CD4-positive, alpha-beta T cell treated with Interleukin-10 for 1 hour (primary cell): ENCODE results near the gene TXLNB.
"Not testable (repeated sequence)": the region's sequence is repeated elsewhere in the genome, so short reads cannot be mapped to it uniquely, and the experiment has no call there.

ENCODE experiments used
- DNase-seq: peaks from one replicate; pipeline ENCODE4 v3.0.0-alpha.2; 2020

Gene TXLNB

GRCh38 chr6:139308936-139309603 lies 17.3 kb upstream of the TXLNB start:
- DNase-seq, result no peak

- DNase-seq, result no peak
These were observed 16.6 kb upstream of the TXLNB start for GRCh38 chr6:139308286-139308916.

- no peak for DNase-seq
These were observed 14.6 kb upstream of the TXLNB start for GRCh38 chr6:139306291-139306981.

GRCh38 chr6:139303185-139303584 lies 11.4 kb upstream of the TXLNB start:
- DNase-seq, result no peak

GRCh38 chr6:139297921-139298320 lies 6.1 kb upstream of the TXLNB start:
- no peak for DNase-seq

- no peak for DNase-seq
These were observed 5.1 kb upstream of the TXLNB start for GRCh38 chr6:139296927-139297326.

GRCh38 chr6:139295901-139296300 lies 4.1 kb upstream of the TXLNB start:
- DNase-seq, result no peak

- peak; percentile 13 for DNase-seq
These were observed 2.3 kb upstream of the TXLNB start for GRCh38 chr6:139294090-139294489.

- DNase-seq, result not testable (repeated sequence)
These were observed 1.4 kb upstream of the TXLNB start for GRCh38 chr6:139293230-139293629.

- peak; percentile 79 for DNase-seq
These were observed 949 bp downstream of the TXLNB start for GRCh38 chr6:139290787-139291311.

GRCh38 chr6:139289233-139289632 lies 2.6 kb downstream of the TXLNB start:
- no peak for DNase-seq

- no peak for DNase-seq
These were observed 3.2 kb downstream of the TXLNB start for GRCh38 chr6:139288496-139289040.

- DNase-seq, result no peak
These were observed 3.9 kb downstream of the TXLNB start for GRCh38 chr6:139287868-139288267.

GRCh38 chr6:139286438-139286837 lies 5.4 kb downstream of the TXLNB start:
- not testable (repeated sequence) for DNase-seq

GRCh38 chr6:139285590-139285989 lies 6.2 kb downstream of the TXLNB start:
- DNase-seq, result no peak

GRCh38 chr6:139284789-139285188 lies 7.0 kb downstream of the TXLNB start:
- no peak for DNase-seq

GRCh38 chr6:139282684-139283083 lies 9.1 kb downstream of the TXLNB start:
- DNase-seq, result no peak

GRCh38 chr6:139278190-139278589 lies 13.6 kb downstream of the TXLNB start:
- DNase-seq, result no peak

- DNase-seq, result no peak
These were observed 14.2 kb downstream of the TXLNB start for GRCh38 chr6:139277587-139277986.

- DNase-seq, result no peak
These were observed 14.6 kb downstream of the TXLNB start for GRCh38 chr6:139277161-139277560.

GRCh38 chr6:139275279-139276055 lies 16.3 kb downstream of the TXLNB start:
- DNase-seq, result no peak

GRCh38 chr6:139271056-139271455 lies 20.7 kb downstream of the TXLNB start:
- no peak for DNase-seq

GRCh38 chr6:139270249-139270648 lies 21.5 kb downstream of the TXLNB start:
- DNase-seq, result no peak
